Measurements from ENCODE around the gene GRIP2.

GRIP2 gene

DNA sequence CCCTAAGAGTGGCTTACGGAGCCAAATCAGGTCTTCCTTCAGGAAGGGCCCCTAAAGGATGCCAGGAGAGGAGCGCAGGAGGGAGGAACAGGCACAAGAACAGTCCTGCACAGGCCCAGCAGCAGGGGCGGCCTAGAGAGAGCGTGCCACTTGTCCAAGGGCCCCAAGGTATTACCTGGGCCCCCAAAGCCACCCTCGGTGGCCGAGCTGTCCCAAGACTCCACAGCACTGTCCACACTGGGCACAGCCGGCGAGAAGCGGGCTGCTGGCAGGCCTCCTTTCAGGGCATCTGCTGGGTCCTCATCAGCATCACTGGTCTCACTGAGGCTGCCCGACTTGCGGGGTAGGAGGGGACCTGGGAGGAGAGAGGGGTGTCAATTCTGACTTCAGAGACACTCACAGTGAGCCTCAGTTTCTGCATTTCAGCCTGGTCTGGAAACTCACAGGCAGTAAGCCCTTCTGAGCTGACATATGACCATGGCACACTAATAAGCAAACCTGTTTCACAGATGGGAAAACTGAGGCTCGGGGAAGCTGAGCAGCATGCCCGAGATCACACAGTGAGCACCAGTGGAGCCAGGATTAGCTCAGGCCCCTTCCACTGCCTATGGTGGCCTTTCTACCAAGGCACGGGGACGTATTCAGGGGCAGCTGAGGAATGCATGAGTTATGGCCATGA is 33.4 kb downstream of the GRIP2 start:
- DNase-seq (ENCODE audit: low spot score) = no peak

DNA sequence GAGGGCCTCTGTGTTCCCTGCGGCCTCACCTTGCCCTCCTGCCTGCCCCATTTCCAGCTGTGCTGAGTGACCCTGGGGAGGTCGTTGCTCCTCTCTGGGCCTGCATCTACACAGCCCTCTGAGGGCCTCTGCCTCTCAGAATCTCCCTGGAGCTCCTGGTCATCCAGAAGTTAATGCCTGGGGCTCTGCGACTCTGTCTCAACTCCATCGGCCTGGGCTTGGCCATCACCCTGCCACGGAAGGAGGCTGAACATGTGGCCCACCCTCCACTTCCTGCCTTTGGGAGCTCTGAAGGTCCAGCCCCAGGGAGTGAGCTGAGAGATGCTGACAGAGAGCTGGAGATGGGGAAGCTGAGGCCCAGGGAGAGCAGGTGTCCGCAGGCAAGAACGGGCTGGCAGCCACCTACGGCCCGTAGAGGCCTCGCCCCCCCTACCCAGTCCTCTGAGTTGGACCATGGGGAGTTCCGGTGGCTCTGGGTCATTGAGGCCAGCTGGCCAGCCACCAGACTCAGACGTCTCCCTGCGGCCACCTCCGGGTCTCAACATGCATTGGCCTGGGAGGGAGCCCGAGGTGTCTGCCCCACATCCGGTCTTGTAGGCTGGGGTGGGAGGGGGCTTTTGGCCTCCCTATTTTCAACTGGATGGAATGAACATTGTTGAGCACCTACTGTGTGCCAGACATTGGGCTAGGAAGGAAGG is 34.2 kb downstream of the GRIP2 start:
- DNase-seq (ENCODE audit: low spot score) = no peak

DNA sequence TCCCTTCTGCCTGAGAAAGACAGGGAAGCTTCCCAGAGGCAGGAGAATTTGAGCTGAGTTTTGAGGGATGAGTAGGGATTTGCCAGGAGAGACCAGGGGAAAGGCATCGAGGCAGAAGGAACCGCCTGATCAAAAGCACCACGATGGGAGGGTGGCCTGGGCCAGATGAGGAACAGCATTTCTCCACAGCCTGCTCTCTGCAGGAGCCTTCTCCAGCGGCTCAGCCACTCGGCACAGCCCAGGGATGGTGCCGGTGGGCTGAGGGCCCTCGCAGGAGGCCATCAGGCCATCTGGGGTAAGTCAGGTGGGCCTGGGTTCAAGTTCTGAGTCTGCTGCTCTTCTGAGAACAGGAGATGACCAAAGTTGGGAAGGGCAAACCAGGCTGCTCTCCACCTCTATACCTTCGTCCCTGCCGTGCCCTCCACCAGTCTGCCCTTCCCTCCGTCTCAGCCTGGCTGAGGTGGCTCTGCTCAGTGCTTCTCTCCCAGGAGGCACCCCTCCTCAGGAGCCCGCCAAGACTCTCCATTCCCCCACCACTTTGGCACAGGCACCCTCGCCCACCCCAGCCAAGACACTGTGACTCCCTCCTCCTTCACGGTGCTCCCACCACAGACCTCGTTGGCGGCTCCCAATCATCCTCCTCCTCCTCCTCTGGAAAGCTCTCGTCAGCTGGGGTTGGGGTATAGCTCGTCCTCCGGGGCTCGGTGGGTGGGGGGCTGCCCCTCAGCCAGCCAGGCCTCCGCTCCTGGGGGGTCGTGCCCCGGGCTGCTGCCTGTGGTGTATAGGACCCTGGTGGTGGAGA is 34.9 kb downstream of the GRIP2 start:
- no peak for DNase-seq (ENCODE audit: low spot score)

DNA sequence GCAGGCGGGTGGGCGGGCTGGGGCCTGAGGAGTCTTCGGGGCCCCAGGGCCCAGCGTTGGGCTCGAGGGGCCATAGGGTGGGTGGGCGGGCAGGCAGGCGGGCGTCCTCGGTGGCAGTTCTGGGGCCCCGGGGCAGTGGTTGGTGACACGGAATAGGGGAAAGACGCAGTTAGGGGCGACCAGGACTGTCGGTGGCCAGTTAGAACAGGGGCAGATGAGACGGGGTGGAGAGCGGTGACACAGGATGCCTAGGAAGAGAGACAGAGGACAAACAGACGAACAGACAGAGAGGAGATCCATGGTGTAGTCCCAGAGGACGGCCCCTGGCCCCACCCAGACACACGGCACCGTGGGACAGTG is 36.5 kb downstream of the GRIP2 start:
- no peak for DNase-seq (ENCODE audit: low spot score)

DNA sequence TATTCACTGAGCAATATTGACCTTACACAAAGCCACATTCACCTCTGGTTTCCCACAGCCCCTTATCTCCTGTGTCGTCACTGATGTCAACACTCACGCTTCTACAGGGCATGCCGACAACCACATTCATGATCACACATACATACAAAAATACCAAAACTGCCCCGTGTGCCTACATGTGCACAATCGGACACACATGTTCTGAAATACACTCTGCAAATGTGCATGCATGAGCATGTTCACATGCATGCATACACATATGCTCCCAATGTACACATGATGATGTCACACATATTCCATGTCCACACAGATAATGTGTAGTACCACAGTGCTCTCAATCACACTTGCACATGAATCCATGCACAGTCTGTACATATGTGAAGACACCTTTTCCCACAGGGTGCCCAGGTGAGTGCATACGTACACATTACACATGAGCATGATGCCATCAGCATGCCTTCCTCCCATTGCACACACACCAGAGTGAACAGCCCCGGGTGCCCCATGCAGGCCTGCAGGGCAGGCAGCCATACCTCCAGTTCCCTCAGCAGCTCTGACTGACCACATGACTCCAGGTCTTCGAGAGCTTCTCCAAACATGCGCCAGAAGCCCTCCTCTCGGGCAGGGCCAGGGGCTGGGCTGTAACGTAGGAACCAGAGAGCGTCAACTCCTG is 37.0 kb downstream of the GRIP2 start:
- DNase-seq (ENCODE audit: low spot score) = no peak

DNA sequence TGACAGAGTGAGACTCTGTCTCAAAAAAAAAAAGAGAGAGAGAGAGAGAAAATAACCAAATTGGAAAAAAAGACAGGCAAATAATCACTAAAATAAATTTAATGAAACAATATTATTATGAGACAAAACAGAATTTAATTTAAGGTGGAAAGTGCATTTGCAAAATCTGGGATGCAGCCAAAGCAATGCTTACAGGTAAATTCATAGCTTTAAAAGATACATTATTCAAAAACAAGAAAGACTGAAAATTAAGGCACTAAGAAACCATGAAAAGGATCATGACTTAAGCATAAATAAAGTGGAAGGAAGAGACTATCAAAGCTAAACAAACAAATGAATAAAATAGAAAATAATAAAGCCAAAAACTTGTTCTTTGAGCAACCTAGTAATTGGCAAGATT is 37.7 kb downstream of the GRIP2 start:
- DNase-seq (ENCODE audit: low spot score) = no peak

DNA sequence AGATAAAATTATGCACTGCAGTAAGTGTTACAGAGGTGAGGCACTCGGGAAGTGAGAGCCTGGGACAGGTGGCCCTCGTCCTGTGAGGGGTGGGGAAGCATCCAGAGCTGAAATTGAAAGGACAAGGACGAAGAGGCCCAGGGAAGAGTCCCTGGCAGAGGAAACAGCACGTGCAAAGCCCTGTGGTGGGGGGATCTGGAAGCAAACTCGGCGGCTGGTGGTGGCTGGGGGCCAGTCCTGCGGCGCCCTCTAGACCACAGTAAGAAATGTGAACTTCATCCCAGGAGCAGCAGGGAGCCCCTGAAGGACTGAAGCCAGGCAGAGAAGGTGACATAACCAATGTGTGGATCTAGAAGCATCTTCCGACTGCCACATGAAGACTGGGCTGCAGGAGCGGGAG is 42.8 kb downstream of the GRIP2 start:
- DNase-seq (ENCODE audit: low spot score) = no peak

DNA sequence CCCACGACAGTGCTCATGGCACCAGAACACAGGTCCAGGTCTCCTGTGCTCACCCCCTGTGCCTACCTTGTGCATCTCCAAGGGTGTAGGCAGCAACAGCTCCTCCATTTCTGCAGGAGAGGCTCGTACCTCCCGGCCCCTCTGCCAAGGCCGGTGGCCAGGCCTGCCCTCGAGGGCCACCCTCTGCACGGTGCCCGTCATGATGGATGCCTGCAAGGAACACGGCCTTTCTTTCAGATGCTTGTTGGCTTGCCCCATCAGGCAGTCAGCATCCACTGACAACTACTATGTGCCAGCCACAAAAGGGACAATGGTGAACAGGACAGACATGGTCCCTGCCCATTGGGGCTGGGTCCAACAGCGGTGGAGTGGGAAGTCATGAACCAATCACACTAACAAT is 43.8 kb downstream of the GRIP2 start:
- no peak for DNase-seq (ENCODE audit: low spot score)

DNA sequence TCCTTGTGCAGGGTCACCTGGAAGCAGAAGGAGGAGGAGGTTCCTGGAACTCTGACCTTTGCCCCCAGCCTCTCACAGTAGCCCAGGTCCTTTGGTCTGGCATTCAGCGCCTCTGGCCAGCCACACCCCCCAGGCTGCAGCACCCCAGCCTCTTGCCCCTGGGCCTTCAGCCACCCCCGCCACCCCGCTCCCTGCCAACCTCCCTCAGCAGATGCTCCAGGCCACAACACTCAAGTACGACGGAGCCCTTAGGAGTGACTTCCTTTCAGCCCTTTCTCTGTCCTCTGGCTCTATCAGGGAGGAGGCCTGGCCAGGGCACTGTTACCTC is 45.2 kb downstream of the GRIP2 start:
- DNase-seq (ENCODE audit: low spot score) = no peak

DNA sequence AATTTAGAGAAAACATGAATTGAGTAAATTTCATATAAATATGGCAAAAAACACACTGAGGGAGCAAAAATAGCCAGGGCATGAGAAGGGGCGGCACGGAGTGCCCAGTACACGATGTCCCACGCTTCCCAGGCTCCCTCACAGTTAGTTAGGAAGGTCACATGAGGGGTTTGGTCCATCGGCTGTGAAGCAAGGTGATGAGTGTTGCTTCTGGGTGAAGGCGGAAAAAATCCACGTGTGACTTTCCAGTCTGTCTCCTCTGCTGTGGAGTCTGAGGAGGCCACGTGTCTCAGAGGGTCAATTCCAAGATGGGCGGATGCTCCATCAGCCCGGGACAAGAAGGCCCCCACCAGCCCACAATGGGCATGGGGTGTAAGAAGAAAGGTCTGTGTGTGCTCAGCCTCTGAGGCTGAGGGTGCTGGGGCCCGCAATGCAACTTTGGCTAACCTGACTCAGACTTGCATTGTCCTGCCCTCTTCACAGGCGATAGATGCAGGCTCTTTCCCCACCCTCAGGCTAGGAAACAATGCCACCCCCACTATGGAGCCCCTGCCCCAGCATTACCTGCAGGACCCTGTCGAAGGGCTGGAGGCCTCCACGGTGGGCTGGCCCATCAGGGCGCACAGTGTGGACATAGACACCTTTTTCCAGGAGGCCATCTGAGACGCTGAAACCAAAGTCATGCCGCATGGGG is 45.7 kb downstream of the GRIP2 start:
- no peak for DNase-seq (ENCODE audit: low spot score)

DNA sequence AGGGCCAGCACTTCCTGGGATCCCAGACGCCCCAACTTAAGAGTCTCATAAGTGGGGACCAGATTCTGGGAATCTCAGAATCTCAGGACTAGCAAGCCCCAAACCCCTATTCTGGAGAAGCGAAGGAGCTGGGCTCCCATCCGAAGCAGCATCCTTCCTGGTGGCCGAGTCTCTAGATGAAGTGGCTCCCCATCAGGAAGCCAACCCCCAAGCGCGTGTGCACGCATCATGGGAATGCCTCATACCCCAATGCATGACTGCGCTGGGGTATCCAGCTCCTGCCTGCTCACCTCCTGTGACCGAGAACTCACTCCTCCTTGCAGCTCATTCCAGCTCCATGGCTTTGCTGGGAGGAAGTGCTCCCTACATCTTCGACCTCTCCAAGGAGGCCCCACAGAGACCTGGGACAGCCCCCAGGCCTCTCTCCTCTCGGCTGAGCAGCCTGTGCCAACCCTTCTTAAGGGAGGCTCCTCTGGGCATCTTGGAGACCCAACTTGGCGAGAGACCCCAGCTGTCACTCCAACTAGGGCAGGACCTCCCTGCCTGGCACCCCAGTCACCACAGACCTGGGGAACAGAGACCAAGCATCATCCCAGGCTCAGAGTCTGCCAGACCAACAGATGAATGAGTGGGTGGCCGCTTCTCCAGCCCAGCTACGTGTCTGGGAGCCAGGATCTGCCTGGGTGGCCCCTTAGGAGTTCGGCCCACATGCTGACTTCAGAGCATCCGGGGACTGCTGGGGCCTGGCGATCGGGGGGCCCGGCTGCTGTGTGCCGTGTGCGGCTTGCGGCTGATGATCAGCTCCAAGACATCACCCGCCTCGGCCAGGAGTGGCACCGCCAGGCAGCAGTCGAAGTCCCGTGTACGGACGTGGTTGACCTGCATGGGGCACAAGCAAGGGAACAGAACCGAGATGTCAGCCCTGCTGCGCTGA is 46.9 kb downstream of the GRIP2 start:
- no peak for DNase-seq (ENCODE audit: low spot score)

DNA sequence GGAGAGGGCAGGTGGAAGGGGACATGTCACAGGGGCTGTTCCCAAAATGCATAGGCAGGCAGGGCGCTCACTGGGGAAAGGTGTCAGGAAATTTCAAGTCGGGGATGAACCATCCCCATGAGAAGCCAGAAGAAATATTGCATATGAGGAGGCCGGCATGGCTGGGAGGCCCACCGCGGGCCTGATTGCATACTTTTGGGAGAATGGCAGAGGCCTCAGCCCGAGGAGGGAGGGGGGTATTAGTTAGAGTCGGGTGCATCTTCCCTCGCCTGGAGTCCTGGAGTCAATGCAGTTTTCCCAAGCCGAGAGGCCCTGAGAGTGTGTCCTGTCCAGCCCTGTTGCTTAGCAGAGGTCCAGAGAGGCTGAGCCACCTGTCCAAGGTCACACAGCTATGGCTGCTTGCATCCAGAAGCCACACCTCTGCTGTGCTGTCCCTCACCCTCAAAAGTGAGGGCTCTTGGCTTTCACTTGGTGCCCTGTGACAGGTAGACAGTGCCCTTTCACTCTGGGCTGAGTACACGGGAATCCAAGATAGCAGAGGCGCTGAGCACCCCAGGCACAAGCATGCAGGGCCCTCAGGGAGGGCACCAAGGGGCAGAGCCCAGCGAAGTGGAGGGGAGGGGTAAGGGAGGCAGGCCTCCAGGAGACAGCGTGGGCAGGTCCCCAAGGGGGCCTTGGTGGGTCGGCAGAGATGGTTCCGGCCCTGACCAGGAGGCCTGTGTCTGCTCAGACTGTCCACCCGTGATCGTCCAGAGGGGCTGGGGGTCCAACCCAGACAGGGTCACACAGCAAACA is 48.5 kb downstream of the GRIP2 start:
- no peak for DNase-seq (ENCODE audit: low spot score)

DNA sequence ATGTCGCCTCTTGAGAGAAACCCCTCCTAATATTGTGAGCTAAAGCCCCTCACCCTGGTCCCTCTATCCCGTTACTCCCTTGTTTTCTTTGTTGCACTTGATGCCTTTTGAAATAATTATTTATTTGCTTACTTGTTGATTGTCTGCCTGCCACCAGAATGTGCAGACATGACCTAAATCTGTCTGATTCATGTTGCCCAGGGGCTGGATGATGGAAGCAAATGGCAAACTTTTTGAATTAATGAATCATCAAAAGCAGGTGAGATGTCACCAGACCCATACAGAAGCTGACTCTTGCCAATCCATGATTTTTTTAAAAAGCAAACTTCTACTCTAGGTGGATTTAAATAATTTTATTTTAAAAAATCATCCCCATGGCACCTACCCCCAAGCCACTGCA is 49.3 kb downstream of the GRIP2 start:
- DNase-seq (ENCODE audit: low spot score) = no peak

DNA sequence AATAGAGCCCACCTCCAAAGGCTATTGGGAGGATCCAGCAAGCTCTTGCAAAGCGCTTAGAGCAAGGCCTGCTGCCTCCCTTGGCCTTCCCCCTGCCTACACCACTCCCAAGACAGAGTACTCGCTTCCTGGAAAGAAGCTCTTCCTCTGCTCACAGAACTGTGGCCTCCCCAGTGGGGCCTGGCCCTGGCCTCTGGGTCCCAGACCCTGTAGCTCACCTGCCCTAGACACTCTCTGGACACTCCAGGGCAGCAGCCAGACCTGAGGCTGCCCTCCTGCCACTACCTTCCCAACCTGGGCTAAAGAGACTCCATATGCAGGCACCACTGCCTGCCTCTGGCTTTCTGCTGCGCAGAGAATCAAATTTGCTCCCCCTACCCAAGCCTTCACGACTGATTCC is 49.9 kb downstream of the GRIP2 start:
- DNase-seq (ENCODE audit: low spot score) = no peak

DNA sequence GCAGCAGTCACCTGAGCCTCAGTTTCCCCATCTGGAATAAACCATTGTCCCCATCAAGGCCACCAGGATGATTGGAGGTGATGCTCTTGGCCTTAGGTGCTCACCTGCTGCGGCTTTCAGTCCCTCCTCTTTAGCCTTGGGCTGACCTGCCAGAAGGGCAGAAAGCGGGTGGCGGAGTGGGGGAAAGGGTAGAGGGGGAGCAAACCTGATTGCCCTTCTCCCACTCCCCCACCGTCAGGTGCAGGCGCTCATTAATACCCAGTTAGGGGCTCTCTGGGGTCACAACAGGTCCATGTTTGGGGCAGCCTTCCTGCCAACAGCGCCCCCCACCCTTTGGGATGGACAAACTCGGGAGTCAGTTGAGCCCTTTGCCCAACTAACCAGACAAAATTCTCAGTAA is 50.5 kb downstream of the GRIP2 start:
- DNase-seq (ENCODE audit: low spot score) = no peak

DNA sequence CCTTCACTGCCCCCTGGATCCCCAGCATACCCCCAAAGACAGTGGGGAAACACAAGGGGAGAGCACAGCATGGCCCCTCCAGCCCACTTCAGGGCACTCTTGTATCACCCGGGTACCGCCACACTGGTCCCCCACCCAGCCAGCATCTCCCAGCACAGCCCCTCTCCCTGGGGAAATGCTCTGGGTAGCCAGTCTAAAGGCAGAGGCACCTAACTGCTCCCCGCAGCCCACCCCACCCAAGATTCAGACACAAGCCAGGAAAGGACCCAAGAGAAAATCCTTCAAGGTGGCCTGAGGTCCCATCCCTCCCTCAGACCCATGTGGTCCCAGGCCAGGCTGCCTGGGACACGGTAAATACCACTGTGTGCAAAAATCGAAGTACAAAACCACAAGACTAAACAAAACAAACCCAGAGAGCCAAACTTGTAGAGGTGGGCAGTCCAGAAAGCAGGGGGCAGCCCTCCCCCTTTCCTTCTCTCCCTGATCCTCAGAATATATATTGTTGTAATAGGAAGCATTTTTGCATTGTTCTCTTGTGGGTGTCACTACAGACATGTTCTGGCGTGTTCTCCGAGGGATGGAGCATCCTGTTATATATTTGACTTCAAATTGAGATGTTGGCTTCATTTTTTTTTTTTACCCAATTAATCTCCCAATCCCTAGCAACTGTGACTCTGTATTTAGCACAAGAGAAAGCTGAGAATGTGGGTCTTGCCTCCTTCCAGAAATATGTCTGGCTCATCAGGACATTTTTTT is 51.7 kb downstream of the GRIP2 start:
- no peak for DNase-seq (ENCODE audit: low spot score)

DNA sequence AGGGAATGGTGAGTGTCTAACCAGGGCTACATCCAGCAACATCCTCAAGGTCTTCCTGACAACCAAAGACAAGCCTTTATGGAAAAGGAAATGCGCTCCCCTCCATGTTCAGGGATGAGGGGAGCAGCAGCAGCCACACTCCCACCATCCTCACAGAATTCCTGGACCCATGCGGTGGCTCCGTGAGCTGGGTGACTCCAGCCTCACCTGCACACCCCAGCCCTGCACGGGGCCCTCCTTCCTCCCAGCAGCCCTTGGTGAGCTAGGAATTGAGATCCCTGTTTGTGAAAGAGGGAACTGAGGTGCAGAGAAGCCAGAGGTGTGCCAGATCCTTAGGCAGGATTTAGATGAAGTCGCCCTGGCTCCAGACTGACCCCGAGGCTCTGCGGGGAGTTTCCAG is 52.3 kb downstream of the GRIP2 start:
- no peak for DNase-seq (ENCODE audit: low spot score)

DNA sequence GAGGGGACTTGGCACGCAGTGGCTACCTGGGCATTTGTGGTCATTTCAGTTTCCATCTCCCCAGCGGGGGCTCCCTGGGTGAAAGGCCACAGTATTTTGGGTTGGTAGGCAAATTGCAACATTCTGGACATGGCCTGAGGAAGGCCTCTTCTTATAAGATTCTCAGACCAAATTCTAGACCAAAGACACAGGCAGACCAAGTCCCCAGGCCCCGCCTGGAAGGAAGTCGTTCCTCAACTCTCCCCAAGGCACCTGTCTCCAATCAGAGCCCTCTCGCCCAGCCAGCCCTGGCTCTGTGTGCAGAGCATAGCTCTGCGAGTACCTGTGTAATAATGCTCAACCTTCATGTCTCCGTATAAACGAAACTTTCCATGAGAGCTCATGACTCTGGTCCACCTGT is 53.1 kb downstream of the GRIP2 start:
- no peak for DNase-seq (ENCODE audit: low spot score)

DNA sequence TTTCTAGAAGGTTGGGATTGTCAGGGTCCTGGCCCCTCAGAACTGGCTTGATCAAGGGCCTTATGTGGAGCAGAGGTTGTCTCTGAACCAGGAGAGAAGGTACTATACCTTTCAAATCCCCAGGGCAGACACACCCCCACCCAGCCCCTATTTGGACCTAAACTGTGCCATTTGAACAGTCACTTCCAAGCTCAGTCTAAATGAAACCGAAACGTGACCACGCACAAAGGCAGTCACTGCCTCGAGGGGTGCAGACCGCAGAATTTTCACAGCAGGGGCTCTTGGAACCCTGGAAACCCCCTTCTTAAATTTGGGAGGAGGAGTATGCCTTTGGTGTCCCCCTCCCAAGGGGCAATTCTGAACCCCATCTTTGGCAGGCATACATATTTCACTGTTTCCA is 53.7 kb downstream of the GRIP2 start:
- DNase-seq (ENCODE audit: low spot score) = no peak

DNA sequence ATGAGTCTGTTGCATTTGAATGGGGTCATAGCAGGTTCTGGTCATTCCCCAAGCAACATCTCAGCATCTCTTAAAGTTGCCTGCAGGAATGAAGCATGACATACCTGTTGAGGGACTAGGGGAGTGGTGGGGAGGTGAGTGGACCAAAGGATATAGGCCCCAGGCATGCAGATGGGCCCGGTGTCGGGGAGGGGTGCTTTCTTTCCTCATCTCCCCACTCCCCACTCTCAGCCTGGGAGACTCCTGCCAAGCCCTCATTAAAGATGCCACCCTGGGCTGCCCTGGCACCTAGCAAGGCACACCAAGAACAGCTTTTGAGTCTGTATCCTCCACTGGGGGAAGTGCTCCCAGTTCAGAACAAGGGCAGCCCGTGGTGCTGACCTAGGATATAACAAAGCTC is 54.2 kb downstream of the GRIP2 start:
- DNase-seq (ENCODE audit: low spot score) = no peak

Data from AG08396 (cell line).